ENCODE results near the gene PKNOX2. TPM values are rescaled to one million over a fixed set of nuclear protein-coding genes. Genes with fewer than 3 reads are reported as not detected.

PKNOX2 gene
- total RNA-seq, 1 donor from 2014 or later, result 3.4 TPM

- no peak for DNase-seq (ENCODE audit: extremely low spot score in 2 of 2)
- Histone ChIP-seq H3K4me3 (no peak overlapping the region), H3K4me1 (peaks cover 7% of the 10 kb centered on the region), H3K27ac (no peak overlapping the region), H3K27me3 (no peaks in the 10 kb centered on the region), H3K36me3 (no peaks in the 10 kb centered on the region), H3K9me3 (no peaks in the 10 kb centered on the region)
- no peak for TF ChIP-seq POLR2A (IDR thresholded peaks at IDR 0.05)
- TF ChIP-seq CTCF (IDR thresholded peaks at IDR 0.05), result no peak
- TF ChIP-seq POLR2AphosphoS5 (IDR thresholded peaks at IDR 0.05; ENCODE audit: insufficient read depth in 1 of 2, low read depth in 1 of 2), result no peak
- intact Hi-C loops (cut with DNase I), result no loop called here
These were observed 29.3 kb downstream of the PKNOX2 start for GRCh38 chr11:125193841-125194240.

GRCh38 chr11:125199915-125200314, 35.4 kb downstream of the PKNOX2 start:
- no peaks in the 10 kb centered on the region for H3K27me3 ChIP-seq
- H3K4me3 ChIP-seq, result no peak overlapping the region
- H3K27ac ChIP-seq, result no peak overlapping the region
- no peaks in the 10 kb centered on the region for H3K36me3 ChIP-seq
- DNase-seq (ENCODE audit: extremely low spot score in 2 of 2), result no peak
- TF ChIP-seq POLR2AphosphoS5 (IDR thresholded peaks at IDR 0.05; ENCODE audit: insufficient read depth in 1 of 2, low read depth in 1 of 2) (no peak), CTCF (IDR thresholded peaks at IDR 0.05) (no peak), POLR2A (IDR thresholded peaks at IDR 0.05) (no peak)
- no peaks in the 10 kb centered on the region for H3K9me3 ChIP-seq
- no peaks in the 10 kb centered on the region for H3K4me1 ChIP-seq
- intact Hi-C loops (cut with DNase I), result no loop called here

GRCh38 chr11:125200441-125200840, 35.9 kb downstream of the PKNOX2 start:
- H3K4me1 ChIP-seq, result no peaks in the 10 kb centered on the region
- no peaks in the 10 kb centered on the region for H3K36me3 ChIP-seq
- H3K4me3 ChIP-seq, result no peak overlapping the region
- no peaks in the 10 kb centered on the region for H3K9me3 ChIP-seq
- TF ChIP-seq CTCF (IDR thresholded peaks at IDR 0.05) (no peak), POLR2A (IDR thresholded peaks at IDR 0.05) (no peak), POLR2AphosphoS5 (IDR thresholded peaks at IDR 0.05; ENCODE audit: insufficient read depth in 1 of 2, low read depth in 1 of 2) (no peak)
- H3K27ac ChIP-seq, result no peak overlapping the region
- H3K27me3 ChIP-seq, result no peaks in the 10 kb centered on the region
- intact Hi-C loops (cut with DNase I), result no loop called here
- no peak for DNase-seq (ENCODE audit: extremely low spot score in 2 of 2)

GRCh38 chr11:125201525-125202141, 37.1 kb downstream of the PKNOX2 start:
- no peaks in the 10 kb centered on the region for H3K27me3 ChIP-seq
- no peak overlapping the region for H3K27ac ChIP-seq
- intact Hi-C loops (cut with DNase I), result no loop called here
- H3K36me3 ChIP-seq, result no peaks in the 10 kb centered on the region
- H3K9me3 ChIP-seq, result no peaks in the 10 kb centered on the region
- no peak for DNase-seq (ENCODE audit: extremely low spot score in 2 of 2)
- no peaks in the 10 kb centered on the region for H3K4me1 ChIP-seq
- no peak overlapping the region for H3K4me3 ChIP-seq
- TF ChIP-seq CTCF (IDR thresholded peaks at IDR 0.05), result no peak
- no peak for TF ChIP-seq POLR2AphosphoS5 (IDR thresholded peaks at IDR 0.05; ENCODE audit: insufficient read depth in 1 of 2, low read depth in 1 of 2)
- TF ChIP-seq POLR2A (IDR thresholded peaks at IDR 0.05), result no peak

- no peak for DNase-seq (ENCODE audit: extremely low spot score in 2 of 2)
- intact Hi-C loops (cut with DNase I), result no loop called here
- no peaks in the 10 kb centered on the region for H3K4me1 ChIP-seq
- H3K27me3 ChIP-seq, result no peaks in the 10 kb centered on the region
- no peak for TF ChIP-seq POLR2AphosphoS5 (IDR thresholded peaks at IDR 0.05; ENCODE audit: insufficient read depth in 1 of 2, low read depth in 1 of 2)
- no peak for TF ChIP-seq CTCF (IDR thresholded peaks at IDR 0.05)
- no peak for TF ChIP-seq POLR2A (IDR thresholded peaks at IDR 0.05)
- H3K4me3 ChIP-seq, result no peak overlapping the region
- no peaks in the 10 kb centered on the region for H3K36me3 ChIP-seq
- H3K9me3 ChIP-seq, result no peaks in the 10 kb centered on the region
- H3K27ac ChIP-seq, result no peak overlapping the region
These were observed 37.9 kb downstream of the PKNOX2 start for GRCh38 chr11:125202362-125202880.

Measured in vagina (tissue), 2 donors.